A549 treated with ZK216348 at 1 μM for 4 hours (cell line): Measurements from ENCODE around the gene TMED7. TPM values are rescaled to one million over a fixed set of nuclear protein-coding genes. Genes with fewer than 3 reads are reported as not detected.

Experiments
- total RNA-seq: library from RNA; stranded (reverse); fragments of 200-300 nt; extraction: Qiagen RNA extraction; gene quantifications from 5 replicates; pipeline ENCODE4 v1.2.3, GENCODE V29; 2022; ENCODE audit warnings: low read depth

The TMED7 gene
- 44.9 to 65.3 TPM (median 60.5 TPM) in 5 replicates for total RNA-seq

DNA sequence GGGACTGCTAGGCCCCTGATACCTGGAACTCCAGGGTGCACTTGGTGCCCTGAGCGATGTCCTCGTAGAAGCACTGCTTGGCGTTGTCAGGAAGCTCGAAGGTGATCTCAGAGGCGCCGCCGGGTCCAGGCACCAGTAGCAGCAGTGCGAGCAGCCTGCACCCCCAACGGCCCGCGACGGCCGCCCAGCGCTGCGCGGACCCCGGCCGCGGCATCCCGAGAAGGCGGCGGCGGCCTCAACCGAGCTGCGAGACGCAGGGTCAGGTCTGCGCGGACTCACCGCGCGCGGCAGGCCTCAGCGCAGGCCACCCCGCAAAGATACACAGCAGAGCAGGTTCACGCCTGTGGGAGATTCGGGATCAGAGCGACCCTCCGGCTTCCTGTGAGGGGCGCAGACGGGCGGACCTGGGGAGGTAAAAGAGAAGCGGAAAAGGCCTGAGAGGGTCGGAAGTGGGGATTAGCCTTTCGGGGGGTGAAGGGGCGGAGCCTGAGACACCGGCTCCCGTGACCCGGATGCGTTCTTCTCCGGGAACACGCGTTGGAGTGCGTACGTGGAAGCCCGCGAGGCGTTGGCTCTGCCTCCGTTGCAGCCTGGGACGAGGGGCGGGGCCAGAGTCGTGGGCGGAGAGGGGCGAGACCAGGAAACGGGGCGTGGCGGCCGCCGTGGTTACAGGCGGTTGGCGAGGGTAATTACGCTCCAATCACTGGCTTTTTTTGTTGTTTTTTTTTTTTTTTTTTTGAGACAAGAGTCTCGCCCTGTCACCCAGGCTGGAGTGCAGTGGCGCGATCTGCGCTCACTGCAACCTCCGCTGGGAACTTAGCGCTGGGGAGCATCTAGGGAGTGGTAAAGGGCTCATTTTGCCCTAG, at the start of gene TMED7:
Gene TMED7 (minus strand): TSS at position 458 of the 866 bp plus-strand sequence. CDS start 244 bp downstream, at position 214.

DNA sequence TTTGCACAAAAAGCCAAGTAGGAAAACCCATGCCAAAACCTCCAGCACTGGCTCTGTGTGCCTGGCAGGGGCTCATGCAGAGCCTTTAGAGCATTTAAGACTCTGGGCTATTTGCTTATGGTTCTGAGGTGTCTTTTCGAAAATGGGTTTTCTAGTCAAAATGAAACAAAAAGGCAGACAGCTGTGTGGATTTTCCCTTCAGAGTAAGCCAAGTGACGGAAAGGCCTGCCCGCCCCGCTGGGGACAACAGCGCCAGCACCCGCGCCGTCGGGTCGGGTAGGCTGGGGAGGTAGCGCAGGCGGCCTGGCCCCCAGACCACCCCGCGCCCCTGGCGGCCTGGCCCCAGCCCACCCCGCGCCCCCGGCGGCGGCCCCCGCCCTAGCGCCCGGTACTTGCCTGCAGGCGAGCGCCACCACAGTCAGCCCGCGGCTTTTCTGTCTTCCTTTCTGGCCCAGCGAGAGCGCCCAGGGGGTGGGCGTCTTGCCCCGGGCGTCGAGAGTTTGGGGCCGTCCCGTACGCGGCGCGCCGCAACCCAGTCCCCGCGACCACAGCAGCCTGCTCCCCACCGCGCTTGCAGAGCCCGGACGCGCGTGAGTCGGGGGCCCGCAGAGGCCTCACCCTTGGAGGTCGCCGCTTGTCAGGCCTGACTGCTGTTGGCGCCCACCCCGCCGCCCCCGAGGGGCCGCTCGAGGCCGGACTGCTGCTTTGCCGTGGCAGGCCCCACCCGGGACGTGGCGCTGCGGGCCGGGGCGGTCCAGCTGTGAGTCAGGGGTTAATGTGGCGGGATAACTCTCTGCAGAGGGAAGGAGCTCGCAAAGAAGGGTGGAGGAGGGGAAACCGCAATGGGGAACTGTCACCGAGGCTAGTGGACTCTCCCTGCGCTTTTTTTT, 23.9 kb downstream of the TMED7 start, which contains the start of gene TICAM2:
Gene TICAM2 (minus strand): TSS at position 779 of the 890 bp plus-strand sequence. CDS start 21,223 bp downstream, outside the sequence.

Other genes with a start within 250 kb of the TMED7 start
- 3.3 to 7.6 TPM (median 7.1 TPM) in 5 replicates for gene FEM1C, start 81.3 kb downstream of the TMED7 start, total RNA-seq
- gene TICAM2, start 23.6 kb downstream of the TMED7 start, total RNA-seq, result 0.30 to 1.4 TPM (median 0.88 TPM) in 5 replicates
- gene CDO1, start 190.6 kb upstream of the TMED7 start, total RNA-seq, result not detected in 5 replicates
- gene ATG12, start 215.5 kb upstream of the TMED7 start, total RNA-seq, result 33.7 to 56.8 TPM (median 53.4 TPM) in 5 replicates
- 35.1 to 85.4 TPM (median 71.7 TPM) in 5 replicates for gene AP3S1, start 215.9 kb upstream of the TMED7 start, total RNA-seq